ENCODE data around the gene LCE1B.

DNA sequence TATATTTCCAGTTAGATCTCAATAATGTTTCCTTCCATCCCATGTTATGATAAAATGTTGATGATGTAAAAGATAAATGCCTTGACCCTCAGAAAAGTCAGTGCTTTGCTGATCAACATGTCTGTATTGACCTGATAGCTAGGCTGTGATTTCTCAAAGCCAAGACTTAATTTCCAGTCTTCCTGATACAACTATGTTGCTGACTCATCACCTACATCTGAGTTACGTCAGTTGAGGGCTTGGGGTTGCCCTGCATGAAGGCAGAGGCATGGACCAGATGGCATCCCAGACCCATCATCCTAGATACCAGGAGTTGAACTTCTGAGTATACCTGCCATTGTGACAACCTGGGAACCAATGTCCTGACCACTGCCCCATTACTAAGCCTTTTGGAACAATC, 10.4 kb upstream of the LCE1B start:
- TF ChIP-seq, protein P1, sequence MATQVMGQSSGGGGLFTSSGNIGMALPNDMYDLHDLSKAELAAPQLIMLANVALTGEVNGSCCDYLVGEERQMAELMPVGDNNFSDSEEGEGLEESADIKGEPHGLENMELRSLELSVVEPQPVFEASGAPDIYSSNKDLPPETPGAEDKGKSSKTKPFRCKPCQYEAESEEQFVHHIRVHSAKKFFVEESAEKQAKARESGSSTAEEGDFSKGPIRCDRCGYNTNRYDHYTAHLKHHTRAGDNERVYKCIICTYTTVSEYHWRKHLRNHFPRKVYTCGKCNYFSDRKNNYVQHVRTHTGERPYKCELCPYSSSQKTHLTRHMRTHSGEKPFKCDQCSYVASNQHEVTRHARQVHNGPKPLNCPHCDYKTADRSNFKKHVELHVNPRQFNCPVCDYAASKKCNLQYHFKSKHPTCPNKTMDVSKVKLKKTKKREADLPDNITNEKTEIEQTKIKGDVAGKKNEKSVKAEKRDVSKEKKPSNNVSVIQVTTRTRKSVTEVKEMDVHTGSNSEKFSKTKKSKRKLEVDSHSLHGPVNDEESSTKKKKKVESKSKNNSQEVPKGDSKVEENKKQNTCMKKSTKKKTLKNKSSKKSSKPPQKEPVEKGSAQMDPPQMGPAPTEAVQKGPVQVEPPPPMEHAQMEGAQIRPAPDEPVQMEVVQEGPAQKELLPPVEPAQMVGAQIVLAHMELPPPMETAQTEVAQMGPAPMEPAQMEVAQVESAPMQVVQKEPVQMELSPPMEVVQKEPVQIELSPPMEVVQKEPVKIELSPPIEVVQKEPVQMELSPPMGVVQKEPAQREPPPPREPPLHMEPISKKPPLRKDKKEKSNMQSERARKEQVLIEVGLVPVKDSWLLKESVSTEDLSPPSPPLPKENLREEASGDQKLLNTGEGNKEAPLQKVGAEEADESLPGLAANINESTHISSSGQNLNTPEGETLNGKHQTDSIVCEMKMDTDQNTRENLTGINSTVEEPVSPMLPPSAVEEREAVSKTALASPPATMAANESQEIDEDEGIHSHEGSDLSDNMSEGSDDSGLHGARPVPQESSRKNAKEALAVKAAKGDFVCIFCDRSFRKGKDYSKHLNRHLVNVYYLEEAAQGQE (IDR thresholded peaks at IDR 0.05; ENCODE audit: insufficient read depth in 1 of 2, low read depth in 2 of 2, low read length in 2 of 2), result no peak
- no peak for TF ChIP-seq POLR2AphosphoS5 (IDR thresholded peaks at IDR 0.05; ENCODE audit: low read depth, low read length)

All from PFSK-1 (cell line).